Measurements from ENCODE around the gene RNF44.
A peak's percentile ranks its signal among the peaks of the same experiment; 100 is the strongest.

Gene RNF44

DNA sequence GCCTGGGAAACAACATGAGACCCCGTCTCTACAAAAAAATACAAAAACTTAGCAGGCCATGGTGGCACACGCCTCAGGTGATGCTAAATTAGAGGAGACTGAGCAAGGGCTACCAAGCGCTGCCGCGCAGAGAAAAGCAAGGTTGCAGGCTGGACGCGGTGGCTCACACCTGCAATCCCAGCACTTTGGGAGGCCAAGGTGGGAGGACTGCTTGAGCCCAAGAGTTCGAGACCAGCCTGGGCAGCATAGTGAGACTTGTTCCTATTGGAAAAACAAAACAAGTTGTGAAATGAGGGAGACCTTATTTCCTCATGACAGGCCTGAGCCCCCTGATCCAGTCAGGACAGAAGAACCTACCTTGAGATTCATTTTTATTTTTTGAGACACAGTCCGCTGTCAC, 11.5 kb downstream of the RNF44 start:
- no peak overlapping the region for H3K4me3 ChIP-seq (ENCODE audit: low read depth, low read length)
- no peak for DNase-seq (ENCODE audit: low read depth)

DNA sequence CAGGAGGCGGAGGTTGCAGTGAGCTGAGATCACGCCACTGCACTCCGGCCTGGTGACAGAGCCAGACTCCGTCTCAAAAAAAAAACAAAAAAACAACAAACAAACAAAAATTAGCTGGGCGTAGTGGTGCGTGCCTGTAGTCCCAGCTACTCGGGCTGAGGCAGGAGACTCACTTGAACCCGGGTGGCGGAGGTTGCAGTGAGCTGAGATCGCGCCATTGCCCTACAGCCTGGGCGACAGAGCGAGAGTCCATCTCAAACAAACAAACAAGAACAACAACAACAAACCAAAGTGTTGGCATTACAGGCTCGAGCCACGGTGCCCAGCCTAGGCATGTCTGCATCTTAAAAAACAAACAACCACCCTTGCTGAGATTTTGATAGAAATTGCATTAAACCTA, 12.2 kb downstream of the RNF44 start:
- DNase-seq (ENCODE audit: low read depth), result no peak
- no peak overlapping the region for H3K4me3 ChIP-seq (ENCODE audit: low read depth, low read length)

DNA sequence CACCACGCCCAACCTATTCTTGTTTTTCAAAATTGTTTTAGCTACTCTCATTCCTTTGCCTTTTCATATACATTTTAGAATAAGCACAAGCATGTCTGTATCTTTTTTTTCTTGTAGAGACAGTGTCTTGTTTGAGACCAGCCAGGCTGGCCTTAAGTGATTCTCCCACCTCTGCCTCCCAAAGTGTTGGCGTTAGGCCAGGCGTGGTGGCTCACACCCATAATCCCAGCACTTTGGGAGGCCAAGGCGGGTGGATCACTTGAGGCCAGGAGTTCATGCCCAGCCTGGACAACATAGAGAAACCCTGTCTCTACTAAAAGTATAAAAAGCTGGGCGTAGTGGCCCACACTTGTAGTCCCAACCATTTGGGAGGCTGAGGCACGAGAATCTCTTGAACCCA, 13.1 kb downstream of the RNF44 start:
- DNase-seq (ENCODE audit: low read depth), result no peak
- no peak overlapping the region for H3K4me3 ChIP-seq (ENCODE audit: low read depth, low read length)

DNA sequence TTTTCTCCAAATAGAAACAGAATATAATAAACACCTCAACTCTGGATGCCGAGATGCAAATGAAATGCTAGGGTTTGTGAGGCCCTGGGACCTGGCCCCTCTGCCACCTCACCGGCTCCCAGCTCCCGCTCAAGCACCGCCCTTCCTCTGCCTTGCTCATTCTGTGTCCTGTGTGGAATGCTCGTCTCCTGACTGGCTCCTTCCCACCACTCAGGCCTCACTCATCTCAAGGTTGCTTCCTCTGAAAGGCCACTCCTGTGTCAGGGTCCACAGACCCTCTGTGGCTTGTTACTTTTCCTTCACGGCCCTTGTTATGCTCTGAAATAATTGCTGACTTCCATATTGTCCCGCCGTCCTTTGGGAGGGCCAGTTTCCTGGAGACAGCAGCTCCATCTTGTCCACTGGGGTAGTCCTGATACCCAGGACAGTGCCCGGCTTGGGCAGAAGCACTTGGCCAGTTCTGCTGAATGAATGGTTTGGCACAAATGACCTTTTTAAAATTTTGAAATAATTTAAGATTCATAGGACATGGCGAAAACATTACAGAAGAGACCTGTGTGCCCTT, 15.4 kb downstream of the RNF44 start:
- DNase-seq (ENCODE audit: low read depth), result no peak
- H3K4me3 ChIP-seq (ENCODE audit: low read depth, low read length), result no peak overlapping the region

DNA sequence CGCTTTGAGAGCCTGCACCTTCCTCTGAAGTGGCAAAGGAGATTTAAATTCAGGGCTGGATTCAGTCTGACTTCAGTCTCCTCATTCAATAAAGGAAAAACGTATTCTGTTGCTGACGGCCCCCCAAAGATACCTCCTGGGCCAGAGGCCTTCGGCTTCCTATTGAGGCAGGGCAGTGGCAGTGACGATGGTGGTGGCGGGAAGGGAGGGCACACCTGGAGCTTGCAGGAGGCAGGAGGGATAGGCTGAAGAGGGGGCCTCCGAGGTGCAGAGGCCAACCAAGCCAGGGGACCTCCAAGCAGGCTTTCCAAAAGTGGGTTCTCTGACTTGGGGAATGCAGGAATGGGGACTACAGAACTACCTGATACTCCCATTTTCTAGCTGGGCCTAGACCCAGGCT, 15.9 kb downstream of the RNF44 start:
- DNase-seq (ENCODE audit: low read depth), result no peak
- H3K4me3 ChIP-seq (ENCODE audit: low read depth, low read length), result no peak overlapping the region

DNA sequence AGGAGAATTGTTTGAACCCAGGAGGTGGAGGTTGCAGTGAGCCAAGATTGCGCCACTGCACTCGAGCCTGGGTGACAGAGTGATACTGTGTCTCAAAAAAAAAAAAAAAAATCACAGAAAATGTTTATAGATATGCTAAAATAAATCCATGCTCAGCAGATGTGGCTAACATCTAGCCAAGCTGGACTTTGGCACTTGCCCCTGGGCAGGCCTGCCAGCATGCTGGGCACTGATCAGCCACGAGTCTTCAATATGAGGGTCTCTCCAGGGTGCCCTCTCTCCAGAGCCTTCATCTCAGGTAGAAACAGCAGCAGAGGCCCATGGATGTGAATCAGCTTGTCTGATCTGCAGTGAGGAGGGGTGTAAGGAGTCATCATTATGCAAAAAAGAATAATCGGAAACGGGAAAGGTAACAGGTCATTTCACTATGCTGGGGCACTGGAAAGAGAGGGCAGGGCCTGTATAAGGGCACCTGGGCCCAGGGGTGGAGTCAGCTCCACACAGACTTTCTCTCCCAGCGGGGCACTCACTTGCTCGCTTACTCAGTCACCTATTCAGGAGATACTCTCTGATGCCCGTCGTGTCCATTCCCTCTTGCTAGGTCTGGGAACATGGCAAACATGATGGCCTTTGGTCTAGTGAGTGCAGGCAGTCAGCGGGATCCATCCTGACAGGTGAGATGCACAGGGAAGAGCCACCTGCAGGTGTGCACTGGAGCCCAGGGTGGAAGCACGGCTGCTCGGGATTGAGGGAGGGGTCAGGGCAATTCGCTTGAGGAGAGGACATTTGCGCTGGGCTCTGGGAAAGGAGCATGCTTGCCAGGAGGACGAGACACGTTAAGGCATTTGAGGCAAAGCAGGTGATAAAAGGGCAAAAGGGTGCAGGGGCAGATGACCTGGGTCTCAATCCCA, 17.1 kb downstream of the RNF44 start:
- no peak for DNase-seq (ENCODE audit: low read depth)
- no peak overlapping the region for H3K4me3 ChIP-seq (ENCODE audit: low read depth, low read length)

DNA sequence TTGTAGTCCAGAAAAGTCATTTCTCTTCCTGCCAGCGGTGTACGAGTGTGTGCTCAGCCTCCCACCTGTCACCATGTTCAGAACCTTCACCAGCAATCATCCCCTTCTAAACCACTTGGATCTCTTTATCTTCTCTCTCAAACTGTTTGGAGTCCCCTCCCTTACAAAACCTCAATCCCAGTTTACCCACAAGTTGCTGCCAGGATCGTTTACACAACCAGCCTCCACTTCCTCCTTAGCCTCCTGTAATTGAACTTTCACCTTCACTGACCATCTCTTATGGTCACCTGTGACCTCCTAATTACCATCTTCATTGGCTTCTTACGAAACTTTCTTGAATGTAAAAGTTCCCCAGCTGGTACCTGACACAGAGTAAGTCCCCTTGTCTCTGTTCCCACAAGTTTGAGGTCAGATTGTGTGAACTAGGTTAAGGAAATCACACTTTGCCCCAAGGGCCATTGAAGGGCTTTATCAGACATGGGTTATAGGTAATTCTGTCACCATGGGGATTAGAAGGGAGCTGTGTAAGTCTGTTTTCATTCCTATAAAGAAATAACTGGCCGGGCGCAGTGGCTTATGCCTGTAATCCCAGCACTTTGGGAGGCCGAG, 20.0 kb downstream of the RNF44 start:
- H3K4me3 ChIP-seq (ENCODE audit: low read depth, low read length), result no peak overlapping the region
- DNase-seq (ENCODE audit: low read depth), result no peak

DNA sequence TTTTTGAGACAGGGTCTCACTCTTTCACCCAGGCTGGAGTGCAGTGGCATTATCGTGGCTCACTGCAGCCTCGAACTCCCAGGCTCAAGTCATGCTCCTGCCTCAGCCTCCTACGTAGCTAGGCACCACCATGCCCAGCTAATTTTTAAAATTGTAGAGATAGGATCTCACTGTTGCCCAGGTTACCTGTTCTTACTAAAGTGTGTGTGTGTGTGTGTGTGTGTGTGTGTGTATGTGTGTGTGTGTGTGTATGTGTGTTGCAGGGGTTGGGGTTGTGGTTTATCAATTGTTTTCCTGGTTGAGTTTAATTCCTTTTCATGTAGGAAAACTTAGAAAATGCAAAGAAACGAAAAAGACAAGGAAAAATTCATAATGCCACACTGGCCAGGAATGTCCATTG, 21.8 kb downstream of the RNF44 start:
- no peak for DNase-seq (ENCODE audit: low read depth)
- H3K4me3 ChIP-seq (ENCODE audit: low read depth, low read length), result no peak overlapping the region

DNA sequence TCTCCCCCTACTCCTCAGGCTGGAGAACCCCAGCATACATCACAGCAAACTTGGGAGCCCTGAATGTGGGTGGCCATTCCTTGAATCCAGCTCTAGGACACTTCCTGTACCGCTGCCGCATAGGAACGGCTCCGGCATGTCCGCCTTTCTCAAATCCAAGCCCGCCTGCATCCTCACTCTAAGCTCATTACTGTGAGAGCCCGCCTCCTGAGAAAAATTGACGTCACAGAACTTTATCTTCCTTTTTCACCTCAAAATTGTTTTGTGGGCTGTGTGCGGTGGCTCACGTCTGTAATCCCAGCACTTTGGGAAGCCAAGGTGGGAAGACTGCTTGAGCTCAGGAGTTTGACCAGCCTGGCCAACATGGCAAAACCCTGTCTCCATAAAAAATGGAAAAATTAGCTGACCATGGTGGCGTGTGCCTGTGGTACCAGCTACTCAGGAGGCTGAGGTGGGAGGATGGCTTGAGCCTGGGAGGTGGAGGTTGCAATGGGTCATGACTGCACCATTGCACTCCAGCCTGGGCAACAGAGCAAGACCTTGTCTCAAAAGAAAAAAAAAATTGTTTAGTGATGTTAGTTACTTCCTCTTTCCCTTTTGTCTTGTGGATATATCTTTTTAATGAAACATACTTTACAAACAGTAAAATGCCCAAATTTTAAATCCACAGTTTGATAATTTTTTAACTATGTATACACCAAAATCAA, 22.8 kb downstream of the RNF44 start:
- H3K4me3 ChIP-seq (ENCODE audit: low read depth, low read length), result no peak overlapping the region
- DNase-seq (ENCODE audit: low read depth), result no peak

DNA sequence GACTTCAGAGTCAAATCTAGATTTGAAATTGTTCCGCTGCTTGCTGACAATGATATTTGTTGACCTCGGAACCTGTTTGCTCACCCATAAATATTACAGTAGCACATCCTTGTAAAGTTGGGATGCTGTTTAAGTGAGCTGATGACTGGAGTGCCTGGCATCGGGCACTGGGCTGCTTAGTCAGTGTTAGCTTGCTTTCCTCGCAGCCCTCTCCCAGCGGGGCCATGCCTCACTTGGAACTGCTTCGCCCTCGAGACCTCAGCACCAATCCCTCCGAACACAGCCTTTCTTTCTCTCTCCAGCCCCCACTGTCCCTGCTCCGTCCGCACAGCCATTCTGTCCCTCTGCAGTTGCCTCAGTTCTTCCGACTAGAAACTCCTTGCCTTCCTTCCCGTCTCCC, 23.4 kb downstream of the RNF44 start:
- no peak overlapping the region for H3K4me3 ChIP-seq (ENCODE audit: low read depth, low read length)
- no peak for DNase-seq (ENCODE audit: low read depth)

DNA sequence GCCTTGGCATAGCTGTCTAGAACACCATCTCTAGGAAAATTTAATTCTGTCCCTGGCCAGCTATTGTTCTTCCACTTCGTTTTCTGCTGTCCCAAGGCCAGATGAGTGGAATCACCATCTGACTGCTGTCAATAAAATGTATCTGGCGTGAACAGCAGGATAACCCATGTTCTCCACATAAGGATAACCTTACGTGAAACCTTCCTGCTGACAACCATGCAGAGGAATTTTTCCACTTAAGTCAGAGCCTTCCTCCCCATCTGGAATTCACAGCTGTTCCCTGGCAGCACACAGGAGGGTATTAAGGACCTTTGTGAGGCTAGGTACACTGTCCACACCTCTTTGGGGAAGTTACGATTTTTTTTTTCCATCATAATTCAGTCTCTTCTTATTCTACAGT, 28.6 kb downstream of the RNF44 start:
- no peak for DNase-seq (ENCODE audit: low read depth)
- H3K4me3 ChIP-seq (ENCODE audit: low read depth, low read length), result no peak overlapping the region

DNA sequence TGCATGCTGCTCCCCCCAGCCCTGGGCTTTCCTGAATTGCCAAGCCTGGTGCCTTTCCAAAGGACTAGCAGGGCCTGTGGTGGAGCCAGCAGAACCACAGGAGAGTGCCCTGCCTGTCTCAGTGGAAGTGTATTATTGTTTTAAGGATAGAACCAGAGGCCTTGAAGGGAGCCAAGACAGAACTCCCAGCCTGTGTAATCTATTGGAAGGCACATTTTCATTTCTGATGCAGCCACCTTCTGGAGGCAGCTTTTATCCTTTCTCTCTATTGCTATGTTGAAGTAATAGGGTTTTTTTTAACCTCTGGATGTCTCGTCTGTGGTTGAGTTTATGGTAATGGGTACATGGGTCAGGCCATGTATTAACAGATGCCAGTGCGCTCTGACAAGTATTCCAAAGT, 29.3 kb downstream of the RNF44 start:
- no peak for DNase-seq (ENCODE audit: low read depth)

DNA sequence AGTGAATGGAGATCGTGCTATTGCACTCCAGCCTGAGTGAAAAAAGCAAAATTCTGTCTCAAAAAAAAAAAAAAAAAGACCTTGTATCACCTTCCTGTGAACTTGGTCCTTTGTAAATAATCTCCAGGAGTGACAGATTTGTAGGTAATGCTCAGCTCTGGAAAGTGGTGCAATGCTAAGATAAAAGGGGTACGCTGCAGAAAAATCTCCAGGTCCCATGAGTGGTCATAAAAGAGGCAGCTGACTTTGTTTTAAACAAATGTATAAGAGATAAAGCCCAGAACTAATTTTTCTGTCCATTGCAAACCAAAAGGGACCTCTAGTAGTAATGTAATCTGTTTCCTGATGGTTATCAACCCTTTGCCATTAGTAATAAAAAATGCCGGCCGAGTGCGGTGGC, 33.7 kb downstream of the RNF44 start:
- DNase-seq (ENCODE audit: low read depth), result no peak
- H3K4me3 ChIP-seq (ENCODE audit: low read depth, low read length), result no peak overlapping the region

More for the DNA sequence above, 29.3 kb downstream of the RNF44 start:
- H3K4me3 ChIP-seq (ENCODE audit: low read depth, low read length), result no peak overlapping the region

DNA sequence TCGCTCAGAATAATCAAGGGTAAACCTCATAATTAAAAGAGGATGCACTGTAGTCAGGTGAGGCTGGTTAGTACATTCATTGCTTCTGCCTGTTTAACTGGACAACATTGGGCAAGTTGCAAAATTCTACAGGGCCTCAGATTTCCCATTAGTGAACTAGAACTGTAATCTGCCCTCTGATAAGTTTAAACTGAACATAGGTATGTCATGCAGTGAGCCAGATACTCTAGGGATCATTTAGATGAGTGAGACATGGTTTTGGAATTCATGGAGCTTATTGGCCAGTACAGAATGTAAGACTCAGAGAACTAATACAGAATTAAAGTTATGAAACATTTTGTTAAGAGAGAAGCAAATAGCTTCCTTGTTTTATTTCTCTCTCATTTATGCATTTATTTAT, 35.9 kb downstream of the RNF44 start:
- H3K4me3 ChIP-seq (ENCODE audit: low read depth, low read length), result no peak overlapping the region
- peak; percentile 73 for DNase-seq (ENCODE audit: low read depth)

DNA sequence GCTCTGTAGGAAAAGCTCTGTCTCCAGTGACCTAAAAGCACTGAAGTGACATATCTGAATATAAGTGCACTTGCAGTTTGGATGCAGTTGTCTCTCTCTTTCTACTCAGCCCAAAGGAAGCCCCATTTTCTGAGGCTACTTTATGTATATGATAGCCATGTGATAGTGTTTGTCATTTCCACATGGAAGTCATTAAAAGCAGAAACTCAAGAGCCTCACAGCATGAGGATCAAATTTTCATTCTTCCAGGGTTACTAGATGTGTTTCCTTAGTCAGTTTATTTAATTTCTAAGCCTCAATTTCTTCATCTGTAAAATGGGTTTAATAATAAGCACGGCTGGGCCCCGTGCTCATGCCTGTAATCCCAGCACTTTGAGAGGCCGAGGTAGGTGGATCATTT, 36.7 kb downstream of the RNF44 start:
- no peak for DNase-seq (ENCODE audit: low read depth)
- no peak overlapping the region for H3K4me3 ChIP-seq (ENCODE audit: low read depth, low read length)

DNA sequence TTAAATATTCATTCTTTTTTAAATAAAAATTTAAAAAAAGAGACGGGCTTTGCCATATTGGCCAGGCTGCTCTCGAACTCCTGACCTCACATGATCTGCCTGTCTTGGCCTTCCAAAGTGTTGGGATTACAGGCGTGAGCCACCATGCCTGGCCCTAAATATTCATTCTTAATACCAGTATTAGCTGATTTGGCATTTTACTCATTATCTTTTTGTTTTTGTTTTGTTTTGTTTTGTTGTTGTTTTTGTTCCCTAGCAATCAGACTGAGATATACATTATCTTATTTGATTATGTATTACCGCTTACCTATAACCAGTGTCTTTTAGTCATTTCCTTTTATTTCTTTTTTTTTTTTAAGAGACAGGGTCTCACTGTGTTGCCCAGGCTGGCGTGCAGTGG, 37.9 kb downstream of the RNF44 start:
- no peak for DNase-seq (ENCODE audit: low read depth)
- no peak overlapping the region for H3K4me3 ChIP-seq (ENCODE audit: low read depth, low read length)

DNA sequence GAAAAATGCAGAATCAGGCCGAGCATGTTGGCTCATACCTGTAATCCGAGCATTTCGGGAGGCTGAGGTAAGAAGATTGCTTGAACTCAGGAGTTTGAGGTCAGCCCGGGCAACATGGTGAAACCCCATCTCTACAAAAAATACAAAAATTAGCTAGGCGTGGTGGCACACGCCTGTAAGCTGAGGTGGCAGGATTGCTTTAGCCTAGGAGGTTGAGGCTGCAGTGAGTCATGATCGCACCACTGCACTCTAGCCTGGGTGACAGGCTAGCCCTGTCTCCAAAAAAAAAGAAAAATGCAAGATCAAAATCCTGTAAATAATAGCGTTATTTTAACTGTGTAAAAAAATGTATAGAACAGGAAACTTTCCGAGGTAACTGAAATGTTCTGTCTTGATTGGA, 39.4 kb downstream of the RNF44 start:
- DNase-seq (ENCODE audit: low read depth), result no peak
- H3K4me3 ChIP-seq (ENCODE audit: low read depth, low read length), result no peak overlapping the region

DNA sequence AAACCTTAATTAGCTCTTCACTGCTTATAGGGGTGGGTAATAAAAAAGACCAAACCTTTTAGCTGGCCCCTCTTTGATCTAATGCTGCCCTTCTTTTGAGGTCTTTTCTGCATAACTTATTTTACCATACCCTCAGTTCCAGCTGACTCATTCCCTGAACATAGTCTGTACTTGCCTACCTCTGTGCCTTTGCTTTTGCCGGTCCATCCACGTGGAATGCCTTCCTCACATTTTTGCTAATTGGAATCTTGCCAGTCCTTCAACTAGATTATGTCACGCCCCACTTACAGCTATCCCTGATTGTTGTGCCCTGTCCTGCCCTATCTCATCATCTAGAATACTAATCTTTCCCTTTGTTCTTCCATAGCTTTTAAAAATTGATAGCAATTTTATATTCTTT, 44.8 kb downstream of the RNF44 start:
- DNase-seq (ENCODE audit: low read depth), result no peak
- H3K4me3 ChIP-seq (ENCODE audit: low read depth, low read length), result no peak overlapping the region

DNA sequence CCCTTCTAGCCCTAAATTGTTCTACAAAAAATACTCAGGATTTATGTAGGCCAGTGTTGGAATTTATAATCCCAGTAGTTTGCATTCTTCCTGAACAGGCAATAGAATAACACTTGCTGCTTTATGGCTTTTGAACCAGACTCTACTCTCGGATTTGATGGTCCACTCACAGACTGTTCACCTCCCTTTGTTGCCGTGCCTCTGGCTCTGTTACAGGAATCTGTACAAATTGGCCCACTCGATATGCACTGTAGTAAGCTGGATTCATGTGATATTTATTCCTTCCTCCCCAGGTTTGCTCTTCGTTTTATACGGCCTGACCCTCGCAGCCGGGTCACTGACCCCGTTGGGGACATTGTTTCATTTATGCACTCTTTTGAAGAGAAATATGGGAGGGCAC, 45.3 kb downstream of the RNF44 start:
- no peak for DNase-seq (ENCODE audit: low read depth)
- no peak overlapping the region for H3K4me3 ChIP-seq (ENCODE audit: low read depth, low read length)

DNA sequence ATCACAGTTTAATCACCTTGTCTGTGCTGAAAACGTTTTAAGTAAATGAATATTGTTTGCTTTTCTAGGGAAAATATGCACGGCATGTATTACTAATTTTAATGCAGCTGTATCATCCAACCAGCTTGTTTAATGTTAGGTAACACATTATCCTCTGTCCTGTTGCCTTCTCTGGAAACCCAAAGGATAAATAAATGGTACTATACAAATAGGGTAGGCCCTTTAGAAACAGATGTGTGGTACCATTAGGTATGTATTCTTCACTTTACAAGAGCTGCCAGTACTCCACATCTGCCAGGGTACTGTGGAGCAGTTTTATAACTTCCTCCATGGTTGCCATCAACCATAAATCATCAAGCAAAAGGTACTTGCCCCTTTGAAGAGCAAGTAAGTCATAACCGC, 46.1 kb downstream of the RNF44 start:
- DNase-seq (ENCODE audit: low read depth), result no peak
- no peak overlapping the region for H3K4me3 ChIP-seq (ENCODE audit: low read depth, low read length)
